HuH-7 (cell line): ENCODE measurements around the gene ADGRL3.
"Not testable (repeated sequence)": the region's sequence is repeated elsewhere in the genome, so short reads cannot be mapped to it uniquely, and the experiment has no call there.

Source experiments
- DNase-seq: peaks from one replicate; pipeline ENCODE4 v3.0.0; 2011; ENCODE audit warnings: low spot score

The ADGRL3 gene

GRCh38 chr4:61756937-61757336 is 556.8 kb downstream of the ADGRL3 start:
- not testable (repeated sequence) for DNase-seq

GRCh38 chr4:61757983-61758382 is 557.9 kb downstream of the ADGRL3 start:
- not testable (repeated sequence) for DNase-seq

GRCh38 chr4:61758596-61758995 is 558.5 kb downstream of the ADGRL3 start:
- DNase-seq = not testable (repeated sequence)

GRCh38 chr4:61759245-61759644 is 559.1 kb downstream of the ADGRL3 start:
- not testable (repeated sequence) for DNase-seq

GRCh38 chr4:61759885-61760284 is 559.8 kb downstream of the ADGRL3 start:
- DNase-seq = not testable (repeated sequence)

GRCh38 chr4:61760820-61761219 is 560.7 kb downstream of the ADGRL3 start:
- DNase-seq = no peak

GRCh38 chr4:61762722-61763627 is 562.8 kb downstream of the ADGRL3 start:
- no peak for DNase-seq

GRCh38 chr4:61763682-61764081 is 563.6 kb downstream of the ADGRL3 start:
- no peak for DNase-seq

GRCh38 chr4:61764090-61764489 is 564.0 kb downstream of the ADGRL3 start:
- DNase-seq = not testable (repeated sequence)

GRCh38 chr4:61769444-61770167 is 569.5 kb downstream of the ADGRL3 start:
- not testable (repeated sequence) for DNase-seq

GRCh38 chr4:61770456-61770855 is 570.3 kb downstream of the ADGRL3 start:
- no peak for DNase-seq

GRCh38 chr4:61771056-61771455 is 570.9 kb downstream of the ADGRL3 start:
- no peak for DNase-seq

- no peak for DNase-seq
Measured at GRCh38 chr4:61772126-61772525, 572.0 kb downstream of the ADGRL3 start.

- DNase-seq = no peak
Measured at GRCh38 chr4:61773655-61774245, 573.6 kb downstream of the ADGRL3 start.

GRCh38 chr4:61782133-61782532 is 582.0 kb downstream of the ADGRL3 start:
- no peak for DNase-seq

GRCh38 chr4:61783050-61783449 is 582.9 kb downstream of the ADGRL3 start:
- DNase-seq = no peak

GRCh38 chr4:61785761-61786160 is 585.6 kb downstream of the ADGRL3 start:
- no peak for DNase-seq

GRCh38 chr4:61786211-61786610 is 586.1 kb downstream of the ADGRL3 start:
- no peak for DNase-seq

GRCh38 chr4:61795998-61796397 is 595.9 kb downstream of the ADGRL3 start:
- no peak for DNase-seq

GRCh38 chr4:61799794-61800193 is 599.7 kb downstream of the ADGRL3 start:
- no peak for DNase-seq

GRCh38 chr4:61805227-61805626 is 605.1 kb downstream of the ADGRL3 start:
- DNase-seq = no peak

GRCh38 chr4:61805979-61806378 is 605.9 kb downstream of the ADGRL3 start:
- no peak for DNase-seq

GRCh38 chr4:61812171-61812570 is 612.0 kb downstream of the ADGRL3 start:
- DNase-seq = no peak
